OCI-LY7 (cell line): ENCODE data around the gene PIP5K1C.

Source experiments
- EZH2phosphoT487 ChIP-seq: fragments of 200-600 bp; sonication (generic); IDR thresholded peaks from 2 replicates; pipeline ENCODE4 v1.6.1; 2018; ENCODE audit warnings: low read depth, borderline replicate concordance, mild to moderate bottlenecking, mixed run types, antibody characterized with exemption, low read length, moderate library complexity, mixed read lengths
- TF ChIP-seq, protein P1 (sequence below): fragments of 200-600 bp; sonication (generic); conservative IDR thresholded peaks from 2 replicates; pipeline ENCODE4 v1.5.1; 2014; ENCODE audit warnings: mild to moderate bottlenecking, antibody characterized with exemption, low read length, moderate library complexity, mixed read lengths

DNA sequence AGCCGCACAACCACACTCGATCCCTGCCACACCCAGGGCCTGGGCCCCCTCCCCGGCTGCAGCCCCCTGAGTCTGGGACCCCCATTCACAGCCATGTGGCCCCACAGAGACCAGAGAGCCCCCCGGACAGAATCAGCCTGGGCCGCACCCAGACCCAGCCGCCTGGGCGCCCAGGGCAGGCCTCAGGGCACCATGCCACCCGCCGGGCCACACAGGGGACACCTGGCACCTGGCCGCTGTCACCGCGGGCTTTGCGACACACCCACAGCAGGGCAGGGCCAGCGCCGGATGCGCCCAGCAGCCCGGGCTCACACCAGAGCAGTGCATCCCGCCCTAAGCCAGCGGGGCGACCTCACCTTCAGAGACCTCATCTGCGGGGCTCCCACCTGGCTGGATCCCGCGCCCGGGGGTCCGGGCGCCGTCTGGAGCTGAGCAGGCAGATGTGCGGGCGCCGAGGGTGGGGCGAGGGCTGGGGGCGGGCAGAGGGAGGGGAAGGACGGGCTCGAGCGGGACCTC, 94.0 kb downstream of the PIP5K1C start:
- TF ChIP-seq, protein P1, sequence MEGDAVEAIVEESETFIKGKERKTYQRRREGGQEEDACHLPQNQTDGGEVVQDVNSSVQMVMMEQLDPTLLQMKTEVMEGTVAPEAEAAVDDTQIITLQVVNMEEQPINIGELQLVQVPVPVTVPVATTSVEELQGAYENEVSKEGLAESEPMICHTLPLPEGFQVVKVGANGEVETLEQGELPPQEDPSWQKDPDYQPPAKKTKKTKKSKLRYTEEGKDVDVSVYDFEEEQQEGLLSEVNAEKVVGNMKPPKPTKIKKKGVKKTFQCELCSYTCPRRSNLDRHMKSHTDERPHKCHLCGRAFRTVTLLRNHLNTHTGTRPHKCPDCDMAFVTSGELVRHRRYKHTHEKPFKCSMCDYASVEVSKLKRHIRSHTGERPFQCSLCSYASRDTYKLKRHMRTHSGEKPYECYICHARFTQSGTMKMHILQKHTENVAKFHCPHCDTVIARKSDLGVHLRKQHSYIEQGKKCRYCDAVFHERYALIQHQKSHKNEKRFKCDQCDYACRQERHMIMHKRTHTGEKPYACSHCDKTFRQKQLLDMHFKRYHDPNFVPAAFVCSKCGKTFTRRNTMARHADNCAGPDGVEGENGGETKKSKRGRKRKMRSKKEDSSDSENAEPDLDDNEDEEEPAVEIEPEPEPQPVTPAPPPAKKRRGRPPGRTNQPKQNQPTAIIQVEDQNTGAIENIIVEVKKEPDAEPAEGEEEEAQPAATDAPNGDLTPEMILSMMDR, result no peak
- no peak for TF ChIP-seq EZH2phosphoT487
